IPS DF 4.7 (cell line): Measurements from ENCODE around the gene SRRM2.

Experiments
- DNase-seq: peaks from one replicate; pipeline ENCODE4 v3.0.0-alpha.2; 2013; ENCODE audit warnings: low spot score; ENCODE audit errors: extremely low read depth

Gene SRRM2

DNA sequence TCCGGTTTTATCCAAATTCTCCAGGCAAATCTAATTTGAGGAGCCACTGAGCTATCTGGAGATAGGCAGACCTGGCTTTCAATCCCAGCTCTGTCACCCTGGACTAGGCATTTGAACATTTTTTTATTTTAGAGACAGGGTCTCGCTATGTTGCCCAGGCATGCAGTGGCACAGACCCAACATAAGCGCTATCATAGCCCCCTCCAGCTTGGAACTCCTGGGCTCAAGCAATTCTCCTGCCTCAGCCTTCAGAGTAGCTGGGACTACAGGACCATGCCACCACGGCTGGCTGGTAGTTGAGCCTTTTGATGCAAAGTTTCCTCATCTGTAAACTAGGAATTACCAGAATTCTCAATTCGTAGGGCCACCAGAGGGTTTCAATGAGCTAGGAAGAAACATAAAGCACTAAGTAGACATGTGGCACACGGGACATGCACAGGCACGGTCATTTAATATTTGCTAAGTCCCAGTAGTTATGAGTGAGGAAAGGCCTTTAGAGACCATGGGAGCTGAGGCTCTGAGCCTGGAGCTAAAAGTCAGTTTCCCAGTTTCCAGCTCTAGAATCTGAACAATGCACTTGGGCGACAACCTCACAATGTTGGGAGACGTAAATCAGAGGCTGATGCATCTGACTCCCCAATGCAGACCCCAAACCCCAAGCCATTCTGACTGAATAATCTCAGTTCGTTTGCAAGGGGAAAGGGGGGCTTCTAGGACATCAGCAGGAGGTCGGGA, 23.5 kb downstream of the SRRM2 start:
- no peak for DNase-seq

- no peak for DNase-seq
These were observed 24.2 kb downstream of the SRRM2 start for GRCh38 chr16:2776500-2777139.

DNA sequence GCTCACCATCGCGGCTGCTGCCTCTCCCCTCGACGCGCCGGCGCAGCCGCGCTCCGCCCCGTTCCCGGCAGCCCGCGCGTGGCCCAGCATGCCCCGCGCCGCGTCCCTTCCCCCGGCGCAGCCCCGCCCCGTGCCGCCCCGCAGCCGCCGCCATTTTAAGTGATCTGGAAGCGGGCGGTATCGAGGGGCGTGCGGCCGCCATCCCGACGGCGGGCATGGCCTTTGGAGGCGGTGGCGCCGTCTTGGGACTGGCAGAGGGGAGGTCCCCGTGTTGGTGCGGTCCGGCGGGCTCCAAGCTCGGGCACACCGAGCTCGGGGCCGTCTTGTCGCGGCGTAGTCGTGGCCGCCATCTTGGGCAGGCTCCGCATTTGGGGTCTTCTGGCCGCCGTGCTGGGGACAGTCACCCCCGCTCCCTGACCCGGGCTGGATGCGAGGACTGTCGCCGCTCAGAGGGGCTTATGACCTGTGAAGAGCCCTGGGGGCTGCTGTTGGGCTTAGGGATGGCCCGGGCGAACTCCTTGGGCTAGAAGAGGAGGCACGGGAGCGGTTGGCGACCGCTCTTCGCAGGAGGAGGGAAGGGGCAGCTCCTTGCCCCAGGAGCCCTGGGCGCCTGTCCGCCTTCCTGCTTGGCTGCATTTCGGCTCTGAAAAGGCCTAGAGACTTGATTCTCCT, 24.9 kb downstream of the SRRM2 start, which contains the start of gene ELOB:
TSS of gene ELOB (minus strand) at position 50 of the 672 bp plus-strand sequence. CDS start at position 9, 41 bp downstream.
- no peak for DNase-seq

- no peak for DNase-seq
These were observed 25.6 kb downstream of the SRRM2 start for GRCh38 chr16:2777903-2778629.

DNA sequence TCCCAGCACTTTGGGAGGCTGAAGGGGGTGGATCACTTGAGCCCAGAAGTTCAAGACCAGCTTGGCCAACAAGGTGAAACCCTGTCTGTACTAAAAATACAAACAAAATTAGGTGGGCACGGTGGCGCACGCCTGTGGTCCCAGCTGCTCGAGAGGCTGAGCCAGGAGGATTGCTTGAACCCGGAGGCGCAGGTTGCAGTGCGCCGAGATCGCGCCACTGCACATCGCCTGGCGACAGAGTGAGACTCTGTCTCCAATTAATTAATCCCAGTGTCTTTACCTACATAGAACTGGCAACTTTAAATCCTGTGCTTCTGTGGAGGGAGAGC, 26.2 kb downstream of the SRRM2 start:
- DNase-seq = no peak

DNA sequence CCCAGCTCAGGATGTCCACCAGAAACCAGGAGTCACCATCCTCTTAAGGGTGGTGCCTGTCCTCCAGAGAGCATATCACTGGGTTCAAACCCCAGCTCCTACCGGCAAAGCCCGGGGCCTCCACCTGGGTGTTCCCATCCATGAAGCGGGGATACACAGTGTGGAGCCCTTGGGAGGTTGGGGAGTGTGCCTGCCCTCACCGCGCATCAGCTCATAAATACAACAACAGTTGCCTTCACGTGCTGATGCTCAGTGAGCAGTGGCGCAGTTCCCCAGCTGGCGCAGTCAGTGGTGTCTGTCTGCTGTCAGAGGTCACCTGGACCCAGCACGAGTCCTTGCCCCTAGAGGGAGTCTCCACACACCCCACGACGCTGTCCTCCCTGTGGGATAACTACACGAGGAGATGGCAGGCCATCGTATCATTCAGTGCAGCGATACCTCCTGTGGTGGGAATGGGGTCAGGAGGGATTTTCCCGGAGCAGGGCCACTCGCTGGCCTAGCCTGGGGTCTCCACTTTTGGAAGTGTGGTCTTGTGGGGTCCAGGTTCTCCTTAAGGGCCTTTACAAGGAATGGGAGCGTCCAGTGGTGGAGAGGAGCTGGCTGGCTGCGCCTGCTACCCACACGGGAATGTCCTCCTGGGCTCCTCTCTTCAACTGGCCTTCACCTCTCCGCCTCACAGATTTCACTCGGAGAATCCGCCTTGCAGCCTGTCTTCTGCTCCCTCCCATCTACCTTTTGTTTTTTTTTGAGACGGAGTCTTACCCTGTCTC, 26.9 kb downstream of the SRRM2 start:
- DNase-seq = no peak

- no peak for DNase-seq
These were observed 27.8 kb downstream of the SRRM2 start for GRCh38 chr16:2779978-2780898.

GRCh38 chr16:2782583-2783351, 30.3 kb downstream of the SRRM2 start:
- no peak for DNase-seq

DNA sequence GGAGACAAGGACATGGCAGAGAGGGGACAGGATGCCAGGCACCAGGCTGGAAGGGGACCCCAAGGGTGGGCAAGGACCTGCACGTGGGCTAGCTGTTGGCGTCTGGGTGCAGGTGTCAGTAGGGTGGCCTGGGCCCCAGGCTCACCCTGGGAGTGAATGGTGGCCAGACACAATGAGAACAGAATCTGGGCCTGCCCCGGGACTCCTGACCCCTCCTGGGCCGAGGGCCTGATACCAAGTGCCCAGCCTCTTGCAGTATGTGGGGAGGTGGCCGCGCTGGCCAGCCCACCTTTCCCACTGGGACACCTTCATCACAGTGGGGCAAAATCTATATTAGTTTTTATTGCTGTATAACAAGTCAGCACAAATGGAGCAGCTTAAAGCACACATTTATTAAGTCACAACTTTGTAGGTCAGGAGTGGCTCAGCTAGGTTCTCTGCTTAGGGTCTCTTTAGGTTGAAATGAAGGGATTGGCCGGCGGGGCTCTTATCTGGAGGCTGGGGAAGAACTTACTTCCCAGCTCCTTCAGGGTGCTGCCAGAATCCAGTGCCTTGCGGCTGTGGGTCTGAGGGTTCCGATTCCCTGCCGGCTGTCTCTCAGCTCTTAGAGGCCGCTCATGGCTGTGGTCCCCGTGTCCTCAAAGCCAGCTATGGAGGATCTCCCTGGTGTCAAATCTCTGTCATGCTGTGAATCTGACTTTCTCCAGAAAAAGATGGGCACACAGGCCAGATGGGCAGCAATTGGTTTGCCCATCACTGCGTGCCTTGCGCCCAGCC, 31.3 kb downstream of the SRRM2 start:
- DNase-seq = no peak

- no peak for DNase-seq
These were observed 32.1 kb downstream of the SRRM2 start for GRCh38 chr16:2784358-2785100.

DNA sequence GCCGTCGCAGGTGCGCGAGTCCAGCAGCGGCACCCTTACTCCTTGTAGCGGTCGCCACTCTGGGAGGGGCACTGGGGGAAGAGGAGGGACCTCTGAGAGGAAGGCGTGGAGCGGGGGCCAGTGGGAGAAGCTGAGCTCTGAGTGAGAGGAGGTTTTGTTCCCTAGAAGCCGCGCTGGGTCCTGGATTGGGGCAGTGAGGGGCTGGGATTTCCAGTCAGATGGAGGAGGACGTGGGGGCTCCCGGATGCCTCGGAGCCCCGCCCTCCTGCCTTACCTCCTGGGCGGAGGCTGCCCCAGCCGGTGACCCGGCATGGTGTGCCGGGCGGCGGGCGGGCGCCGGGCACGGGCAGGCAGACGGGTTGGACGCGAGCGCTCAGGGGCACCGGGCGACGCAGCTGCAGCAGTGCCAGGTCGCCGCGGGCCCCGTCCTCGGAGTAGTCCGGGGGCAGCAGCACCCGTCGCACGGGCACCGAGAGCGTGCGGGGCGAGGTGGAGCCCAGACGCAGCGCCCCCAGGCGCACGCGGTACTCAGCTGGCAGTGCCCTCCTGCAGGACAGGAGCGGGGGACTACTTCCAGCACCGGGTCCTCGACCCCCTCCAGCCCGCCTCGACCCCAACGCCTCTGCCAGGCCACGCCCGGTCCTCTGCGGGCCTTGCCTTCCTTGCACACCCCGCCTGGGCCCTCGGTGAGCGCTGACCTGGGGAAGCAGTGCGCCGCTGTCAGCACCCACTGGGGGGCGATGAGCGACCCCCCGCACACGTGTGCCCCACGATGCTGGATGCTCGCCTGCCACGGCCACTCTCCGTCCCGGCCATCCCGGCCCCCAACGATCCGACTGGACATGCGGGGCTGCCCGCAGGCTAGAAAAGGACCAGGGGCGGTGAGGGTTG, 32.9 kb downstream of the SRRM2 start:
- DNase-seq = no peak

GRCh38 chr16:2786061-2786825, 33.8 kb downstream of the SRRM2 start:
- no peak for DNase-seq

DNA sequence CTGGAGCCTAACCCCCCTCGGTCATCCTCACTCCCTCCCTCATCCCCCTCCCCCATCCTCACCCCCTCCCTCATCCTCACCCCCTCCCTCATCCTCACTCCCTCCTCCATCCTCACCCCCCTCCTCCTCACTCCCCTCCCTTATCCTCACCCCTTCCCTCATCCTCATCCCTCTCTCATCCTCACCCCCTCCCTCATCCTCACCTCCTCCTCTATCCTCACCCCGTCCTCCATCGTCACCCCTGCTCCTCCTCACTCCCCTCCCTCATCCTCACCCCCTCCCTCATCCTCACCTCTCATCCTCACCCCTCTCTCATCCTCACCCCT, 34.4 kb downstream of the SRRM2 start:
- no peak for DNase-seq

DNA sequence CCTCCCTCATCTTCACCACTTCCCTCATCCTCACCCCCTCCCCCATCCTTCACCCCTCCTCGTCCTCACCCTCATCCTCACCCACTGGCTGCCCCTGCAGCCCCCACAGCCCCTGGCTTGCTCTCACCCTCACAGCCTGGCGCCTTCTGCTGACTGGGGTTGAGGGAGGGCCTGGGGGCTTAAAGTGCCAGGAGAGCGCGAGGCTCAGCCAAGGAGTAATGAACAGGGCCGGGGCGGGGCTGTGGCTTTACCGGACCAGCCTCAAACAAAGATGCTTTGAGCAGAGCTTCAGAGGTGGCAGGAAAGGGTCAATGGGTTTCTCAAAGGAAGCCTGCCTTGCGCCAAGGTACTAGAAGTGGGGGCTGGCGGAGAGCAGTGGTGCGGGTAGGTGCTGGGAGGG, 35.0 kb downstream of the SRRM2 start, which contains the start of gene PRSS33:
TSS of gene PRSS33 (minus strand) at position 155 of the 400 bp plus-strand sequence. CDS start 1,013 bp downstream, outside the sequence.
- no peak for DNase-seq

DNA sequence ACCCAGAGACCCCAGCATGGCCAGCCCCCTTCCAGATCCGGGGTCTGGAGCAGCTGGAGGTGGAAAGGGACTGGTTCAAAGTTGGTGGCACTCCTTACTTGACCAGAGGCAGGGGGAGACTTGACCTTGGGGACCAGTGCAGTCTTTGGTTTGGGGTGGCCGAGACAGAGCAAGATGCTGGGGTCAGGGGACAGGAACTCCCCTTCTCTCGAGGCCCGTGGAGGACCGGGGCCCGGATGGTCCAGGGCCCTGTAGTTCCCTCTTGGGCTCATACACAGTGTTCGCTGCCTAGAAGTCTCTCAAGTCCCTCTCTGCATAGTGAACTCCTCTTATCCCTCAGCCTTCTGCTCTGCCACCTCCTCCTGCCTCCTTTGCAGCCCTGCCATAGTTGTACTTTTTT, 35.5 kb downstream of the SRRM2 start:
- DNase-seq = no peak

DNA sequence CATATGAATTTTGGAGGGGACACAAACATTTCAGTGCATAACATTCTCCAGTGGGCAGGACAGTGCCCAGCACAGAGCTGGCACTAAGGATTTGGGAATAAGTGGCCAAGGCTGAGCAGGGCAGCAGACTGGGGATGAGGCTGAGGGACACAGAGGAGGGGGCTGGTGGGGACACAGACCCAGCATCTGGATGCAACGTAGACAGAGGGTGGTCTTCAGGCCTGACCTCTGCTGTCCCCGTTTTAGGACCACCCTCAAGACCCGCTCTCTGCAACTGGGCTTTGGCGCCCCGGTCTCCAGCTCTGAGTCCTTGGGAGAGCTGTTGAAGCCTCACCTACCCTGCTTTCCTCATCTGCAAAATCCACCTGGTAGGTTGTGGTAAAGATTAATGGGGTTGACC, 38.2 kb downstream of the SRRM2 start:
- no peak for DNase-seq
